IMR-90 (cell line): Measurements from ENCODE around the gene SAA4. TPM values are rescaled to one million over a fixed set of nuclear protein-coding genes. Genes with fewer than 3 reads are reported as not detected.

Source experiments
- ATAC-seq: fragments of 200-7000 bp; cut with Tn5 transposase; 2 replicates; pipeline ENCODE4 v1.9.1; 2020; ENCODE audit warnings: low read depth, mild to moderate bottlenecking, moderate library complexity
- BruUV-seq: library from RNA; stranded (reverse); fragments of 400-500 nt; replicated peaks from 2 replicates; lab custom pipeline; 2021; lab: Mats Ljungman, UMichigan
- CTCF ChIA-PET: fragments of 300-600 bp; formaldehyde crosslinking; extraction: SDS; loops from one replicate; lab custom pipeline; 2021; ENCODE audit warnings: antibody characterized with exemption; lab: Yijun Ruan, JAX
- POLR2A ChIA-PET: fragments of 300-600 bp; sonication (Branson Sonifier 250); formaldehyde crosslinking; loops from one replicate; lab custom pipeline; 2022; ENCODE audit warnings: antibody characterized with exemption; ENCODE audit not compliant: unreplicated experiment; lab: Charles Lee
- DNase-seq: peaks from one replicate; pipeline ENCODE4 v3.0.0; 2013
- H2AFZ ChIP-seq: replicated peaks from 2 replicates; pipeline ENCODE3; 2013; ENCODE audit warnings: low read length, mild to moderate bottlenecking; ENCODE audit not compliant: poor library complexity
- H2AK5ac ChIP-seq: 2 replicates; pipeline ENCODE4 v1.6.1; 2013; ENCODE audit warnings: low read depth, low read length, inconsistent platforms
- H2AK9ac ChIP-seq: replicated peaks from 2 replicates; pipeline ENCODE3; 2013; ENCODE audit warnings: mild to moderate bottlenecking, low read depth, low read length, moderate library complexity; ENCODE audit not compliant: poor library complexity
- H2BK120ac ChIP-seq: 2 replicates; pipeline ENCODE4 v1.6.1; 2013; ENCODE audit warnings: low read depth, low read length, inconsistent platforms
- H2BK15ac ChIP-seq: 3 replicates; pipeline ENCODE4 v1.6.1; 2013; ENCODE audit warnings: low read depth, low read length, inconsistent platforms
- H2BK20ac ChIP-seq: 2 replicates; pipeline ENCODE4 v1.6.1; 2013; ENCODE audit warnings: low read depth, mild to moderate bottlenecking, inconsistent platforms, low read length, moderate library complexity
- H2BK5ac ChIP-seq: 2 replicates; pipeline ENCODE4 v1.6.1; 2013; ENCODE audit warnings: mild to moderate bottlenecking, low read depth, low read length, inconsistent platforms; ENCODE audit not compliant: poor library complexity, severe bottlenecking
- H3K14ac ChIP-seq: replicated peaks from 2 replicates; pipeline ENCODE4 v1.6.1; 2013; ENCODE audit warnings: low read depth, low read length, inconsistent platforms
- H3K18ac ChIP-seq: 2 replicates; pipeline ENCODE4 v1.6.1; 2013; ENCODE audit warnings: low read depth, low read length, control low read depth
- H3K23ac ChIP-seq: 2 replicates; pipeline ENCODE4 v1.6.1; 2013; ENCODE audit warnings: low read depth, low read length, inconsistent platforms
- H3K27ac ChIP-seq: 2 replicates; pipeline ENCODE4 v1.5.1; 2013; ENCODE audit warnings: mild to moderate bottlenecking, control low read depth, low read length; ENCODE audit not compliant: insufficient read depth
- H3K27me3 ChIP-seq: 2 replicates; pipeline ENCODE4 v1.6.1; 2013; ENCODE audit warnings: low read length; ENCODE audit not compliant: control insufficient read depth, insufficient read depth
- H3K36me3 ChIP-seq: 2 replicates; pipeline ENCODE4 v1.6.1; 2013; ENCODE audit warnings: low read length, mixed read lengths; ENCODE audit not compliant: control insufficient read depth, insufficient read depth
- H3K4ac ChIP-seq: 2 replicates; pipeline ENCODE4 v1.6.1; 2013; ENCODE audit warnings: low read depth, low read length, inconsistent platforms
- H3K4me1 ChIP-seq: 2 replicates; pipeline ENCODE4 v1.6.1; 2013; ENCODE audit warnings: low read length, mixed read lengths; ENCODE audit not compliant: control insufficient read depth, insufficient read depth
- H3K4me2 ChIP-seq: 2 replicates; pipeline ENCODE4 v1.6.1; 2013; ENCODE audit warnings: low read depth, mild to moderate bottlenecking, control low read depth, low read length, moderate library complexity
- H3K4me3 ChIP-seq: 2 replicates; pipeline ENCODE4 v1.5.1; 2013; ENCODE audit warnings: low read depth, mild to moderate bottlenecking, control low read depth, low read length, moderate library complexity; ENCODE audit not compliant: insufficient read depth
- H3K56ac ChIP-seq: 2 replicates; pipeline ENCODE4 v1.6.1; 2013; ENCODE audit warnings: low read length, inconsistent platforms; ENCODE audit not compliant: insufficient read depth; ENCODE audit errors: extremely low read depth
- H3K79me1 ChIP-seq, 2 experiments: 2 replicates each; pipeline ENCODE4 v1.6.1; 2013; ENCODE audit warnings: low read length in 2 of 2, inconsistent platforms in 1 of 2, low read depth in 1 of 2
- H3K9ac ChIP-seq: 2 replicates; pipeline ENCODE4 v1.6.1; 2013; ENCODE audit warnings: low read depth, low read length, control low read depth
- H3K9me1 ChIP-seq: 2 replicates; pipeline ENCODE4 v1.6.1; 2013; ENCODE audit warnings: low read length, inconsistent platforms; ENCODE audit not compliant: insufficient read depth
- H3K9me3 ChIP-seq: 2 replicates; pipeline ENCODE4 v1.6.1; 2013; ENCODE audit warnings: low read length; ENCODE audit not compliant: control insufficient read depth, insufficient read depth
- H4K20me1 ChIP-seq: 2 replicates; pipeline ENCODE4 v1.6.1; 2013; ENCODE audit warnings: low read length, inconsistent platforms; ENCODE audit not compliant: insufficient read depth
- H4K5ac ChIP-seq: 2 replicates; pipeline ENCODE4 v1.6.1; 2013; ENCODE audit warnings: mild to moderate bottlenecking, low read depth, low read length, control low read depth
- H4K8ac ChIP-seq, 2 experiments: 2 replicates each; pipeline ENCODE4 v1.6.1; 2013; ENCODE audit warnings: low read depth in 2 of 2, low read length in 2 of 2, control low read depth in 1 of 2, inconsistent platforms in 1 of 2
- H4K91ac ChIP-seq: 2 replicates; pipeline ENCODE4 v1.6.1; 2013; ENCODE audit warnings: low read depth, low read length, inconsistent platforms; ENCODE audit not compliant: insufficient read depth
- BHLHE40 ChIP-seq: fragments of 150-350 bp; IDR thresholded peaks from 2 replicates; pipeline ENCODE4 v1.6.1; 2016; ENCODE audit warnings: mild to moderate bottlenecking, low read depth, low read length
- CHD1 ChIP-seq: IDR thresholded peaks from 2 replicates; pipeline ENCODE4 v1.6.1; 2012; ENCODE audit warnings: low read depth, low read length, improper control_type of control experiment
- MAFK ChIP-seq: IDR thresholded peaks from 2 replicates; pipeline ENCODE4 v1.6.1; 2012; ENCODE audit warnings: low read depth, low read length, improper control_type of control experiment
- POLR2A ChIP-seq: IDR thresholded peaks from 2 replicates; pipeline ENCODE4 v1.6.1; 2012; ENCODE audit warnings: mild to moderate bottlenecking, low read depth, low read length
- RAD21 ChIP-seq: IDR thresholded peaks from 2 replicates; pipeline ENCODE4 v1.6.1; 2012; ENCODE audit warnings: low read length, improper control_type of control experiment
- RCOR1 ChIP-seq: IDR thresholded peaks from 2 replicates; pipeline ENCODE4 v1.6.1; 2012; ENCODE audit warnings: mild to moderate bottlenecking, low read length, improper control_type of control experiment; ENCODE audit not compliant: insufficient replicate concordance
- SMC3 ChIP-seq: fragments of 150-350 bp; IDR thresholded peaks from 2 replicates; pipeline ENCODE4 v1.6.1; 2016; ENCODE audit warnings: low read depth, mild to moderate bottlenecking, antibody characterized with exemption, low read length, moderate library complexity
- WGBS, 2 experiments: methylation state at CpG; one replicate each; pipeline versions ENCODE4 v1.1.5 to v1.1.7; 2013; ENCODE audit warnings: missing lambda C conversion rate in 2 of 2; ENCODE audit not compliant: insufficient read length in 1 of 2; ENCODE audit errors: extremely low coverage in 2 of 2; 5-methylcytosine and 5-hydroxymethylcytosine counted together
- dilution Hi-C: fragments of 300-500 bp; cut with HindIII; formaldehyde crosslinking; loops from one replicate; pipeline ENCODE4 v1.14.3; 2018; ENCODE audit warnings: low sequenced_read_pairs; ENCODE audit not compliant: unreplicated experiment
- in situ Hi-C: fragments of 300-500 bp; cut with MboI; formaldehyde crosslinking; loops from 3 replicates; pipeline ENCODE4 v1.14.3; 2019; ENCODE audit warnings: low sequenced_read_pairs, inconsistent platforms, mixed read lengths
- intact Hi-C: fragments of 100-400 bp; cut with micrococcal nuclease; formaldehyde crosslinking; loops from 2 replicates; pipeline ENCODE4 v1.10.0; 2022
- polyA plus RNA-seq, 3 experiments: library from polyadenylated mRNA; depleted of rRNA; stranded (reverse); fragments of >200 nt; gene quantifications; 2 replicates each; pipeline ENCODE4 v1.2.3, GENCODE V29; 2012; ENCODE audit warnings: low replicate concordance in 1 of 3
- total RNA-seq: library from RNA; depleted of rRNA; stranded (reverse); fragments of >200 nt; gene quantifications from 2 replicates; pipeline ENCODE4 v1.2.3, GENCODE V29; 2012
- TF ChIP-seq, protein P1 (sequence below): conservative IDR thresholded peaks from 2 replicates; pipeline ENCODE4 v1.5.1; 2012; ENCODE audit warnings: mild to moderate bottlenecking, low read depth, low read length, improper control_type of control experiment
- TF ChIP-seq, protein P2 (sequence below): fragments of 150-350 bp; IDR thresholded peaks from 2 replicates; pipeline ENCODE4 v1.6.1; 2017; ENCODE audit warnings: mild to moderate bottlenecking, antibody characterized with exemption, low read length, low read depth
- TF ChIP-seq, protein P3 (sequence below): fragments of 150-350 bp; IDR thresholded peaks from 2 replicates; pipeline ENCODE4 v1.6.1; 2016; ENCODE audit warnings: low read depth, mild to moderate bottlenecking, low read length, moderate library complexity, borderline replicate concordance

Gene SAA4
- total and polyA plus RNA-seq, 2 of the 4 experiments (the other 2 are of a cell fraction), result not detected

DNA sequence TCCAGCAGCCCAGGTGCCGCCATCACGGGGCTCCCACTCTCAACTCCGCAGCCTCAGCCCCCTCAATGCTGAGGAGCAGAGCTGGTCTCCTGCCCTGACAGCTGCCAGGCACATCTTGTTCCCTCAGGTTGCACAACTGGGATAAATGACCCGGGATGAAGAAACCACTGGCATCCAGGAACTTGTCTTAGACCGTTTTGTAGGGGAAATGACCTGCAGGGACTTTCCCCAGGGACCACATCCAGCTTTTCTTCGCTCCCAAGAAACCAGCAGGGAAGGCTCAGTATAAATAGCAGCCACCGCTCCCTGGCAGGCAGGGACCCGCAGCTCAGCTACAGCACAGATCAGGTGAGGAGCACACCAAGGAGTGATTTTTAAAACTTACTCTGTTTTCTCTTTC, 29.3 kb upstream of the SAA4 start, which contains the start of gene SAA1:
Gene SAA1, plus strand, starts transcription at position 316 of the 400 bp plus-strand sequence. CDS start 624 bp downstream, outside the sequence.
- BruUV-seq, result no TSS peak
- Histone ChIP-seq H3K27me3 (peaks cover 8% of the 10 kb centered on the region), H2AFZ (no peak within 1 kb of the TSS), H3K4ac (no peak within 1 kb of the TSS), H2BK5ac (no peak within 1 kb of the TSS), H2BK15ac (no peak within 1 kb of the TSS), H3K4me1 (no peaks in the 10 kb centered on the region), H3K9me3 (no peaks in the 10 kb centered on the region), H3K18ac (no peak within 1 kb of the TSS), H4K8ac (no peak within 1 kb of the TSS), H2AK9ac (no peak within 1 kb of the TSS), H4K91ac (no peak within 1 kb of the TSS), H3K23ac (no peak within 1 kb of the TSS), H3K9me1 (no peaks in the 10 kb centered on the region), H2BK20ac (no peak within 1 kb of the TSS), H3K4me3 (no peak within 1 kb of the TSS), H3K79me1 (no peaks in the 10 kb centered on the region), H2BK120ac (no peak within 1 kb of the TSS), H4K20me1 (no peaks in the 10 kb centered on the region), H3K14ac (no peak within 1 kb of the TSS), H3K27ac (no peak within 1 kb of the TSS), H3K36me3 (no peaks in the 10 kb centered on the region), H3K4me2 (no peak within 1 kb of the TSS), H3K56ac (no peak within 1 kb of the TSS), H3K9ac (no peak within 1 kb of the TSS), H2AK5ac (no peak within 1 kb of the TSS), H4K5ac (no peak within 1 kb of the TSS)
- DNase-seq (no peak), ATAC-seq (no peak)
- intact Hi-C loops (no loop called here), dilution Hi-C loops (no loop called here), in situ Hi-C loops (no loop called here)
- CTCF ChIA-PET, result no interaction called here
- POLR2A ChIA-PET, result no interaction called here
- TF ChIP-seq RAD21, result no peak
- TF ChIP-seq CHD1, result no peak
- TF ChIP-seq POLR2A, result no peak
- TF ChIP-seq, protein P1, sequence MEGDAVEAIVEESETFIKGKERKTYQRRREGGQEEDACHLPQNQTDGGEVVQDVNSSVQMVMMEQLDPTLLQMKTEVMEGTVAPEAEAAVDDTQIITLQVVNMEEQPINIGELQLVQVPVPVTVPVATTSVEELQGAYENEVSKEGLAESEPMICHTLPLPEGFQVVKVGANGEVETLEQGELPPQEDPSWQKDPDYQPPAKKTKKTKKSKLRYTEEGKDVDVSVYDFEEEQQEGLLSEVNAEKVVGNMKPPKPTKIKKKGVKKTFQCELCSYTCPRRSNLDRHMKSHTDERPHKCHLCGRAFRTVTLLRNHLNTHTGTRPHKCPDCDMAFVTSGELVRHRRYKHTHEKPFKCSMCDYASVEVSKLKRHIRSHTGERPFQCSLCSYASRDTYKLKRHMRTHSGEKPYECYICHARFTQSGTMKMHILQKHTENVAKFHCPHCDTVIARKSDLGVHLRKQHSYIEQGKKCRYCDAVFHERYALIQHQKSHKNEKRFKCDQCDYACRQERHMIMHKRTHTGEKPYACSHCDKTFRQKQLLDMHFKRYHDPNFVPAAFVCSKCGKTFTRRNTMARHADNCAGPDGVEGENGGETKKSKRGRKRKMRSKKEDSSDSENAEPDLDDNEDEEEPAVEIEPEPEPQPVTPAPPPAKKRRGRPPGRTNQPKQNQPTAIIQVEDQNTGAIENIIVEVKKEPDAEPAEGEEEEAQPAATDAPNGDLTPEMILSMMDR, result no peak
- TF ChIP-seq RCOR1, result no peak
- no peak for TF ChIP-seq BHLHE40
- no peak for TF ChIP-seq SMC3
- no peak for TF ChIP-seq MAFK
- TF ChIP-seq, protein P2, sequence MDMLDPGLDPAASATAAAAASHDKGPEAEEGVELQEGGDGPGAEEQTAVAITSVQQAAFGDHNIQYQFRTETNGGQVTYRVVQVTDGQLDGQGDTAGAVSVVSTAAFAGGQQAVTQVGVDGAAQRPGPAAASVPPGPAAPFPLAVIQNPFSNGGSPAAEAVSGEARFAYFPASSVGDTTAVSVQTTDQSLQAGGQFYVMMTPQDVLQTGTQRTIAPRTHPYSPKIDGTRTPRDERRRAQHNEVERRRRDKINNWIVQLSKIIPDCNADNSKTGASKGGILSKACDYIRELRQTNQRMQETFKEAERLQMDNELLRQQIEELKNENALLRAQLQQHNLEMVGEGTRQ, result no peak
- TF ChIP-seq, protein P3, sequence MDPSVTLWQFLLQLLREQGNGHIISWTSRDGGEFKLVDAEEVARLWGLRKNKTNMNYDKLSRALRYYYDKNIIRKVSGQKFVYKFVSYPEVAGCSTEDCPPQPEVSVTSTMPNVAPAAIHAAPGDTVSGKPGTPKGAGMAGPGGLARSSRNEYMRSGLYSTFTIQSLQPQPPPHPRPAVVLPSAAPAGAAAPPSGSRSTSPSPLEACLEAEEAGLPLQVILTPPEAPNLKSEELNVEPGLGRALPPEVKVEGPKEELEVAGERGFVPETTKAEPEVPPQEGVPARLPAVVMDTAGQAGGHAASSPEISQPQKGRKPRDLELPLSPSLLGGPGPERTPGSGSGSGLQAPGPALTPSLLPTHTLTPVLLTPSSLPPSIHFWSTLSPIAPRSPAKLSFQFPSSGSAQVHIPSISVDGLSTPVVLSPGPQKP, result no peak
- whole genome bisulfite sequencing, 2 experiments, result 100% methylated on average over 1 of the region's 8 CpGs; no CpG with 5 or more reads in 1 of the 2 experiments
